ENCODE results near the gene NPAT.
"Not testable (repeated sequence)": the region's sequence is repeated elsewhere in the genome, so short reads cannot be mapped to it uniquely, and the experiment has no call there.

Gene NPAT

GRCh38 chr11:108167624-108168023, 54.8 kb downstream of the NPAT start:
- Histone ChIP-seq H3K36me3 (peaks cover 84% of the 10 kb centered on the region), H3K27me3 (ENCODE audit: insufficient read depth, low read depth, severe bottlenecking) (no peaks in the 10 kb centered on the region), H3K27ac (no peak overlapping the region), H3K4me3 (ENCODE audit: low read depth, low read length) (no peak overlapping the region), H3K9me3 (ENCODE audit: severe bottlenecking) (no peaks in the 10 kb centered on the region)
- TF ChIP-seq CTCF (IDR thresholded peaks at IDR 0.05; ENCODE audit: low read depth, low read length) = no peak
- DNase-seq = no peak

GRCh38 chr11:108162878-108163277, 59.6 kb downstream of the NPAT start:
- H3K27me3 ChIP-seq (ENCODE audit: insufficient read depth, low read depth, severe bottlenecking); H3K9me3 ChIP-seq (ENCODE audit: severe bottlenecking); H3K27ac ChIP-seq; DNase-seq; H3K4me3 ChIP-seq (ENCODE audit: low read depth, low read length): not testable (repeated sequence)
- peaks cover 80% of the 10 kb centered on the region for H3K36me3 ChIP-seq

GRCh38 chr11:108160970-108161566, 61.4 kb downstream of the NPAT start:
- H3K36me3 ChIP-seq = peaks cover 68% of the 10 kb centered on the region
- H3K27ac ChIP-seq = no peak overlapping the region
- no peaks in the 10 kb centered on the region for H3K27me3 ChIP-seq (ENCODE audit: insufficient read depth, low read depth, severe bottlenecking)
- no peak overlapping the region for H3K4me3 ChIP-seq (ENCODE audit: low read depth, low read length)
- no peaks in the 10 kb centered on the region for H3K9me3 ChIP-seq (ENCODE audit: severe bottlenecking)
- TF ChIP-seq CTCF (IDR thresholded peaks at IDR 0.05; ENCODE audit: low read depth, low read length) = no peak
- DNase-seq = no peak

GRCh38 chr11:108154591-108154990, 67.8 kb downstream of the NPAT start:
- TF ChIP-seq CTCF (IDR thresholded peaks at IDR 0.05; ENCODE audit: low read depth, low read length) = no peak
- no peaks in the 10 kb centered on the region for H3K9me3 ChIP-seq (ENCODE audit: severe bottlenecking)
- DNase-seq = no peak
- no peak overlapping the region for H3K4me3 ChIP-seq (ENCODE audit: low read depth, low read length)
- peaks cover 68% of the 10 kb centered on the region for H3K36me3 ChIP-seq
- no peaks in the 10 kb centered on the region for H3K27me3 ChIP-seq (ENCODE audit: insufficient read depth, low read depth, severe bottlenecking)
- H3K27ac ChIP-seq = no peak overlapping the region

- no peak overlapping the region for H3K4me3 ChIP-seq (ENCODE audit: low read depth, low read length)
- H3K36me3 ChIP-seq = peaks cover 80% of the 10 kb centered on the region
- H3K27ac ChIP-seq = no peak overlapping the region
- no peak for DNase-seq
- H3K27me3 ChIP-seq (ENCODE audit: insufficient read depth, low read depth, severe bottlenecking) = no peaks in the 10 kb centered on the region
- no peak for TF ChIP-seq CTCF (IDR thresholded peaks at IDR 0.05; ENCODE audit: low read depth, low read length)
- H3K9me3 ChIP-seq (ENCODE audit: severe bottlenecking) = no peaks in the 10 kb centered on the region
Measured at GRCh38 chr11:108148556-108148955, 73.9 kb downstream of the NPAT start.

GRCh38 chr11:108147150-108147549, 75.3 kb downstream of the NPAT start:
- DNase-seq = no peak
- Histone ChIP-seq H3K27me3 (ENCODE audit: insufficient read depth, low read depth, severe bottlenecking) (no peaks in the 10 kb centered on the region), H3K4me3 (ENCODE audit: low read depth, low read length) (no peak overlapping the region), H3K27ac (no peak overlapping the region), H3K36me3 (peaks cover 83% of the 10 kb centered on the region), H3K9me3 (ENCODE audit: severe bottlenecking) (no peaks in the 10 kb centered on the region)
- no peak for TF ChIP-seq CTCF (IDR thresholded peaks at IDR 0.05; ENCODE audit: low read depth, low read length)

All from WERI-Rb-1 (cell line).